MM.1S (cell line): ENCODE measurements around the gene DCLRE1C.
A peak's percentile ranks its signal among the peaks of the same experiment; 100 is the strongest.
"Not testable (repeated sequence)": the region's sequence is repeated elsewhere in the genome, so short reads cannot be mapped to it uniquely, and the experiment has no call there.

Experiments used
- EZH2phosphoT487 ChIP-seq: fragments of 300-600 bp; sonication (generic); IDR thresholded peaks from 2 replicates; pipeline ENCODE4 v1.6.1; 2018; ENCODE audit warnings: antibody characterized with exemption, low read length
- TF ChIP-seq, protein P1 (sequence below): fragments of 300-600 bp; sonication (generic); IDR thresholded peaks from 2 replicates; pipeline ENCODE4 v1.5.1; 2016; ENCODE audit warnings: antibody characterized with exemption, low read length, mixed read lengths

DNA sequence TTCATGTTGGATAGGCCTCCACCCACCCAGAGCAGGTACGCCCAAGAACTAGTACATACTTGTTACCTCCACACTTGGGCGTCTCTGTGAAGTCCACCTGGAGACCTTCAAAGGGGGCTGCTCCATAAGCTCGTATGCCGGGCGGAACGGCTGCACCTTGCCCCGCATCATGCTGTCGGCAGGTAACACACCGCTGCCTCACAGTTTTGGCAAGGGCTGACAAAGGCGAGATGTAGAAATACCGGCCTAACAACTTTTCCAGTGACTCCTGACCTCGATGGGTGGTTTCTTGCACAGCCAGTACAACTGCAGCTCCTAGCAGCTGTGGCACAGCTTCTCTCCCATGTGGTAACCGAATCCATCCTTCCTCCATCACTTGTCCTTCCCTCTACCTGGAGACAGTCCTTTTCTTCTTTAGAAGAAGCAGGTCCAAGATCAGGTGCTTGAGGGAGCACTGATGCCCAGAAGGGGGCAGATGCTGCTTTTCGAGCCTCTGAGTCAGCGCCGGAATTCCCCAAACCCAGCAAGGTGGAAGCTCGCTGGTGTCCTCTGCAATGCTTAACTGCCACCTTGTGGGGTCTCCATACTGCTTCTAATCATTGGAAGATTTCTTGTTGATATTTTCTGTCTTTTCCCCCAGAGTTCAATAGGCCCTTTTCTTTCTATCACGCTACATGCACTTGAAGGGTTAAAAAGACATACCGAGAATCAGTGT lies 37.3 kb upstream of the DCLRE1C start:
- TF ChIP-seq, protein P1, sequence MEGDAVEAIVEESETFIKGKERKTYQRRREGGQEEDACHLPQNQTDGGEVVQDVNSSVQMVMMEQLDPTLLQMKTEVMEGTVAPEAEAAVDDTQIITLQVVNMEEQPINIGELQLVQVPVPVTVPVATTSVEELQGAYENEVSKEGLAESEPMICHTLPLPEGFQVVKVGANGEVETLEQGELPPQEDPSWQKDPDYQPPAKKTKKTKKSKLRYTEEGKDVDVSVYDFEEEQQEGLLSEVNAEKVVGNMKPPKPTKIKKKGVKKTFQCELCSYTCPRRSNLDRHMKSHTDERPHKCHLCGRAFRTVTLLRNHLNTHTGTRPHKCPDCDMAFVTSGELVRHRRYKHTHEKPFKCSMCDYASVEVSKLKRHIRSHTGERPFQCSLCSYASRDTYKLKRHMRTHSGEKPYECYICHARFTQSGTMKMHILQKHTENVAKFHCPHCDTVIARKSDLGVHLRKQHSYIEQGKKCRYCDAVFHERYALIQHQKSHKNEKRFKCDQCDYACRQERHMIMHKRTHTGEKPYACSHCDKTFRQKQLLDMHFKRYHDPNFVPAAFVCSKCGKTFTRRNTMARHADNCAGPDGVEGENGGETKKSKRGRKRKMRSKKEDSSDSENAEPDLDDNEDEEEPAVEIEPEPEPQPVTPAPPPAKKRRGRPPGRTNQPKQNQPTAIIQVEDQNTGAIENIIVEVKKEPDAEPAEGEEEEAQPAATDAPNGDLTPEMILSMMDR, result peak; percentile 28; the same call in 1 of the 2 replicates
- TF ChIP-seq EZH2phosphoT487, result not testable (repeated sequence)
